Measurements from ENCODE around the gene POLR1G.

DNA sequence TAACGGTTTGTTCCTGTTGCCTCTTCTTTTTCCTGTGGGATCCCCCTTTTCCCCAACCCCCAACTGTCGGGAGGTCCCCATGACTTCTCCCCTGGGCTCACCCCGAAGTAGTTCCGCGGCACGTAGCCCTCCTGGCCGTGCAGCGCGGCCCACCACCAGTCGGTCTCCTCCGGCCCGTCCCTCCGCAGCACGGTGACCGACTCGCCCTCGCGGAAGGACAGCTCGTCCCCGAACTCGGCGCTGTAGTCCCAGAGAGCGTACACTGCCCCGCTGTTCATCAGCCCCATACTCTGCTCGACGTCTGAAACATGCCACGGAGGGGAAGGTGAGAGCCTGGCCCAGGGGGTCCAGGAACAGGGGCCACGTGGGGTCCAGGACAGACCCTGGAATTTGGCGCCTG, 24.0 kb upstream of the POLR1G start:
- TF ChIP-seq, protein P1, sequence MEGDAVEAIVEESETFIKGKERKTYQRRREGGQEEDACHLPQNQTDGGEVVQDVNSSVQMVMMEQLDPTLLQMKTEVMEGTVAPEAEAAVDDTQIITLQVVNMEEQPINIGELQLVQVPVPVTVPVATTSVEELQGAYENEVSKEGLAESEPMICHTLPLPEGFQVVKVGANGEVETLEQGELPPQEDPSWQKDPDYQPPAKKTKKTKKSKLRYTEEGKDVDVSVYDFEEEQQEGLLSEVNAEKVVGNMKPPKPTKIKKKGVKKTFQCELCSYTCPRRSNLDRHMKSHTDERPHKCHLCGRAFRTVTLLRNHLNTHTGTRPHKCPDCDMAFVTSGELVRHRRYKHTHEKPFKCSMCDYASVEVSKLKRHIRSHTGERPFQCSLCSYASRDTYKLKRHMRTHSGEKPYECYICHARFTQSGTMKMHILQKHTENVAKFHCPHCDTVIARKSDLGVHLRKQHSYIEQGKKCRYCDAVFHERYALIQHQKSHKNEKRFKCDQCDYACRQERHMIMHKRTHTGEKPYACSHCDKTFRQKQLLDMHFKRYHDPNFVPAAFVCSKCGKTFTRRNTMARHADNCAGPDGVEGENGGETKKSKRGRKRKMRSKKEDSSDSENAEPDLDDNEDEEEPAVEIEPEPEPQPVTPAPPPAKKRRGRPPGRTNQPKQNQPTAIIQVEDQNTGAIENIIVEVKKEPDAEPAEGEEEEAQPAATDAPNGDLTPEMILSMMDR (IDR thresholded peaks at IDR 0.05), result no peak
- TF ChIP-seq EP300 (IDR thresholded peaks at IDR 0.05) (no peak), POLR2A (IDR thresholded peaks at IDR 0.05; ENCODE audit: low read depth) (no peak)
